B cell (primary cell): Measurements from ENCODE around the gene VIPAS39. TPM values are rescaled to one million over a fixed set of nuclear protein-coding genes. Genes with fewer than 3 reads are reported as not detected.

Experiments
- ATAC-seq: fragments of 200-7000 bp; cut with Tn5 transposase; one replicate; pipeline ENCODE4 v1.10.0; 2021; ENCODE audit warnings: low read depth, mild to moderate bottlenecking, moderate number of reproducible peaks, moderate library complexity
- CTCF ChIA-PET: fragments of 350-600 bp; sonication (Branson Sonifier 250); formaldehyde crosslinking; loops from one replicate; lab custom pipeline; 2021; ENCODE audit warnings: antibody characterized with exemption, inconsistent platforms; lab: Charles Lee
- POLR2A ChIA-PET: fragments of 350-600 bp; sonication (Branson Sonifier 250); formaldehyde crosslinking; loops from one replicate; lab custom pipeline; 2021; ENCODE audit warnings: antibody characterized with exemption; lab: Charles Lee
- DNase-seq: peaks from one replicate; pipeline ENCODE4 v3.0.0; 2013
- H2AFZ ChIP-seq: 2 replicates; pipeline ENCODE4 v1.6.1; 2012; ENCODE audit warnings: mild to moderate bottlenecking, low read depth, low read length; ENCODE audit not compliant: insufficient read depth, poor library complexity, severe bottlenecking
- H3K27ac ChIP-seq, 2 donors: 1 replicate in 1 of 2; 2 replicates in 1 of 2; pipeline ENCODE4 v1.5.1; 2012 to 2013; ENCODE audit warnings: low read length in 2 of 2, mild to moderate bottlenecking in 2 of 2, moderate library complexity in 1 of 2
- H3K27me3 ChIP-seq, 4 experiments: fragments of 200-600 bp in 1 of 4; sonication (generic) in 1 of 4; replicated peaks in 1 of 4; 1 replicate in 2 of 4; 2 replicates in 2 of 4; pipeline versions ENCODE4 v1.6.1 to v1.7.0; 2013 to 2016; ENCODE audit warnings: low read length in 3 of 4, mild to moderate bottlenecking in 2 of 4, mixed read lengths in 1 of 4, moderate library complexity in 1 of 4; ENCODE audit not compliant: insufficient read depth in 4 of 4, control insufficient read depth in 3 of 4; ENCODE audit errors: control extremely low read depth in 1 of 4
- H3K36me3 ChIP-seq, 2 experiments: replicated peaks in 1 of 2; 1 replicate in 1 of 2; 2 replicates in 1 of 2; pipeline versions ENCODE4 v1.6.1 to v1.7.1; 2013; ENCODE audit warnings: low read length in 1 of 2; ENCODE audit not compliant: insufficient read depth in 2 of 2, control insufficient read depth in 1 of 2; ENCODE audit errors: control extremely low read depth in 1 of 2, extremely low read depth in 1 of 2
- H3K4me1 ChIP-seq, 2 donors: fragments of 200-600 bp in 1 of 2; sonication (generic) in 1 of 2; 1 replicate in 1 of 2; 2 replicates in 1 of 2; pipeline versions ENCODE4 v1.5.1 to v1.6.1; 2013 to 2017; ENCODE audit warnings: low read length in 2 of 2; ENCODE audit not compliant: control insufficient read depth in 2 of 2, insufficient read depth in 2 of 2
- H3K4me2 ChIP-seq: replicated peaks from 2 replicates; pipeline ENCODE3; 2012; ENCODE audit warnings: mild to moderate bottlenecking, low read depth, low read length; ENCODE audit not compliant: poor library complexity, severe bottlenecking
- H3K4me3 ChIP-seq, 5 experiments: fragments of 200-600 bp in 1 of 5; sonication (generic) in 1 of 5; 1 replicate in 3 of 5; 2 replicates in 2 of 5; pipeline versions ENCODE4 v1.5.1 to v1.7.0; 2011 to 2016; ENCODE audit warnings: low read length in 4 of 5, mild to moderate bottlenecking in 4 of 5, low read depth in 2 of 5, control low read depth in 1 of 5, moderate library complexity in 1 of 5; ENCODE audit not compliant: insufficient read depth in 1 of 5; ENCODE audit errors: control extremely low read depth in 1 of 5, extremely low read depth in 1 of 5
- H3K79me2 ChIP-seq: fragments of 200-600 bp; sonication (generic); one replicate; pipeline ENCODE4 v1.6.0; 2016; ENCODE audit warnings: low read length; ENCODE audit not compliant: control insufficient read depth, insufficient read depth
- H3K9ac ChIP-seq: fragments of 200-600 bp; sonication (generic); 2 replicates; pipeline ENCODE4 v1.6.1; 2017; ENCODE audit warnings: mild to moderate bottlenecking, low read length, moderate library complexity
- H3K9me3 ChIP-seq, 3 donors: one replicate each; pipeline versions ENCODE4 v1.6.1 to v1.7.1; 2013; ENCODE audit warnings: low read length in 2 of 3; ENCODE audit not compliant: control insufficient read depth in 2 of 3, insufficient read depth in 1 of 3; ENCODE audit errors: control extremely low read depth in 1 of 3
- H4K20me1 ChIP-seq: 2 replicates; pipeline ENCODE4 v1.6.0; 2012; ENCODE audit warnings: mild to moderate bottlenecking, low read length; ENCODE audit not compliant: insufficient read depth, control insufficient read depth, poor library complexity, severe bottlenecking
- H3K27ac Mint-ChIP-seq: one replicate; pipeline ENCODE4 v1.8.0; 2021; ENCODE audit warnings: mixed read lengths
- H3K27me3 Mint-ChIP-seq: one replicate; pipeline ENCODE4 v1.8.0; 2021; ENCODE audit warnings: mixed read lengths
- H3K4me1 Mint-ChIP-seq: one replicate; pipeline ENCODE4 v1.8.0; 2021; ENCODE audit warnings: mixed read lengths
- H3K4me3 Mint-ChIP-seq: one replicate; pipeline ENCODE4 v1.8.0; 2021; ENCODE audit warnings: mixed read lengths
- H3K9me3 Mint-ChIP-seq: one replicate; pipeline ENCODE4 v1.8.0; 2022; ENCODE audit warnings: mixed read lengths; ENCODE audit not compliant: insufficient read depth
- EZH2 ChIP-seq: IDR thresholded peaks from 2 replicates; pipeline ENCODE4 v1.6.1; 2012; ENCODE audit warnings: borderline replicate concordance, low read depth, mild to moderate bottlenecking, moderate library complexity, low read length; ENCODE audit not compliant: insufficient read depth, poor library complexity, severe bottlenecking
- WGBS: methylation state at CpG from one replicate; pipeline ENCODE4 v1.1.5; 2013; ENCODE audit warnings: missing lambda C conversion rate; ENCODE audit not compliant: insufficient coverage; 5-methylcytosine and 5-hydroxymethylcytosine counted together
- intact Hi-C: fragments of 100-400 bp; cut with micrococcal nuclease; formaldehyde crosslinking; loops from one replicate; pipeline ENCODE4 v1.10.0; 2022
- polyA plus RNA-seq: library from polyadenylated mRNA; depleted of rRNA; stranded (reverse); fragments of >200 nt; gene quantifications from 2 replicates; pipeline ENCODE4 v1.2.3, GENCODE V29; 2012
- total RNA-seq, 2 donors: library from RNA; stranded (reverse); fragments of 120-200 nt in 1 of 2; gene quantifications; 1 replicate in 1 of 2; 2 replicates in 1 of 2; pipeline versions ENCODE4 v1.2.3 to v1.2.4, GENCODE V29; 2013 to 2022
- TF ChIP-seq, protein P1 (sequence below): fragments of 200-600 bp; IDR thresholded peaks from one replicate; pipeline ENCODE4 v1.8.0; 2022; ENCODE audit warnings: antibody characterized with exemption, mild to moderate bottlenecking

VIPAS39 gene
- total and polyA plus RNA-seq, 2 donors (not counting 1 experiment from before 2014, with no cell fraction given), result 17.4 to 25.9 TPM

DNA sequence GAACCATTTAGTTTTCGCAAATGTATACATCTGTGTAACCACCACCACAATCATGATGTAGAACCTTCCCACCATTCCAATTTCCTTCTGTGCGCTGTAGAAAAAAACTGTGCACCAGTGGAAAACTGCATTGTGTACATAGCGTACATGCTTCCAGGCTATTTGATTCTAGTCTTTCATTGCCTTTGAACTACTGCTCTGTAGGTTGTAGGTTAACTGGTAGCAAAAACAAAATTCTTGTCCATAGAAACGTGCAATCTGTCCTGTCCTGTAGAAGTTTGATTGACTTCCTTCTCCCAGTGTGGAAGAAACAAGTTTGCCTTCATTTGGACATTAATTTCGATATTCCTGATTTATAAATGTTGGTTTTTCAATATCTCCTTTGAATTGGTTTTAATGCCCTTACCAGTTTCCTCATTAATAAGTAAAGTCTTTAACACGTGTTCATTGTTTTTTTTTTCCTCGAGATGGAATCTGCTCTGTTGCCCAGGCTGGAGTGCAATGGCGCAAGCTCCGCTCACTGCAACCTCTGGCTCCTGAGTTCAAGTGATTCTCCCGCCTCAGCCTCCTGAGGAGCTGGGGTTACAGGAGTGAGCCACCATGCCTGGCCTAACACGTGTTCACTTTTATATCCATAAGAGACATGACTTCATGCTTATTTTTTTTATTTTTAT is 44.8 kb upstream of the VIPAS39 start:
- CTCF ChIA-PET, result no interaction called here

More for the DNA sequence above, 44.8 kb upstream of the VIPAS39 start:
- Histone ChIP-seq H3K4me2 (no peak overlapping the region), H3K27ac (no peak overlapping the region), H3K36me3 (peaks cover 0 to 6% of the 10 kb centered on the region in 2 experiments), H3K4me1 (peaks cover 16 to 17% of the 10 kb centered on the region in 2 donors), H4K20me1 (no peaks in the 10 kb centered on the region), H3K79me2 (no peaks in the 10 kb centered on the region), H3K4me3 (no peak overlapping the region), H3K9me3 (peaks cover 0 to 20% (median 5%) of the 10 kb centered on the region in 3 donors), H3K27me3 (peaks cover 0 to 27% (median 9%) of the 10 kb centered on the region in 4 experiments), H2AFZ (no peak overlapping the region), H3K9ac (no peak overlapping the region)
- intact Hi-C loops, result no loop called here
- H3K4me1 Mint-ChIP-seq, result peaks cover 17% of the 10 kb centered on the region
- WGBS, result 93% methylated on average over 8 of the region's 11 CpGs
- POLR2A ChIA-PET, result no interaction called here
- no peak for ATAC-seq
- TF ChIP-seq EZH2, result no peak
- TF ChIP-seq, protein P1, sequence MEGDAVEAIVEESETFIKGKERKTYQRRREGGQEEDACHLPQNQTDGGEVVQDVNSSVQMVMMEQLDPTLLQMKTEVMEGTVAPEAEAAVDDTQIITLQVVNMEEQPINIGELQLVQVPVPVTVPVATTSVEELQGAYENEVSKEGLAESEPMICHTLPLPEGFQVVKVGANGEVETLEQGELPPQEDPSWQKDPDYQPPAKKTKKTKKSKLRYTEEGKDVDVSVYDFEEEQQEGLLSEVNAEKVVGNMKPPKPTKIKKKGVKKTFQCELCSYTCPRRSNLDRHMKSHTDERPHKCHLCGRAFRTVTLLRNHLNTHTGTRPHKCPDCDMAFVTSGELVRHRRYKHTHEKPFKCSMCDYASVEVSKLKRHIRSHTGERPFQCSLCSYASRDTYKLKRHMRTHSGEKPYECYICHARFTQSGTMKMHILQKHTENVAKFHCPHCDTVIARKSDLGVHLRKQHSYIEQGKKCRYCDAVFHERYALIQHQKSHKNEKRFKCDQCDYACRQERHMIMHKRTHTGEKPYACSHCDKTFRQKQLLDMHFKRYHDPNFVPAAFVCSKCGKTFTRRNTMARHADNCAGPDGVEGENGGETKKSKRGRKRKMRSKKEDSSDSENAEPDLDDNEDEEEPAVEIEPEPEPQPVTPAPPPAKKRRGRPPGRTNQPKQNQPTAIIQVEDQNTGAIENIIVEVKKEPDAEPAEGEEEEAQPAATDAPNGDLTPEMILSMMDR, result no peak
- no peak for DNase-seq
- H3K27me3 Mint-ChIP-seq, result peaks cover 18% of the 10 kb centered on the region
- no peak overlapping the region for H3K4me3 Mint-ChIP-seq
- peaks cover 4% of the 10 kb centered on the region for H3K9me3 Mint-ChIP-seq
- H3K27ac Mint-ChIP-seq, result no peak overlapping the region
